Endodermal cell (in vitro differentiated cells): ENCODE data around the gene ACOX3. TPM values are rescaled to one million over a fixed set of nuclear protein-coding genes. Genes with fewer than 3 reads are reported as not detected.
A peak's percentile ranks its signal among the peaks of the same experiment; 100 is the strongest.

Experiments
- DNase-seq: peaks from one replicate; pipeline ENCODE4 v3.0.0-alpha.2; 2017
- H3K27ac ChIP-seq: 2 replicates; pipeline ENCODE4 v1.5.1; 2013; ENCODE audit warnings: mild to moderate bottlenecking, low read depth, low read length, moderate library complexity
- H3K27me3 ChIP-seq: 2 replicates; pipeline ENCODE4 v1.6.1; 2013; ENCODE audit warnings: mild to moderate bottlenecking, low read length, moderate library complexity; ENCODE audit not compliant: insufficient read depth, control insufficient read depth, poor library complexity, severe bottlenecking
- H3K36me3 ChIP-seq: 2 replicates; pipeline ENCODE4 v1.7.0; 2013; ENCODE audit warnings: mild to moderate bottlenecking, low read length, moderate library complexity; ENCODE audit not compliant: control insufficient read depth, insufficient read depth
- H3K4me1 ChIP-seq: one replicate; pipeline ENCODE4 v1.7.0; 2013; ENCODE audit warnings: low read length; ENCODE audit not compliant: control insufficient read depth, insufficient read depth
- H3K4me3 ChIP-seq: 2 replicates; pipeline ENCODE4 v1.5.1; 2013; ENCODE audit warnings: mild to moderate bottlenecking, low read length, moderate library complexity
- H3K9ac ChIP-seq: 2 replicates; pipeline ENCODE4 v1.6.1; 2013; ENCODE audit warnings: mild to moderate bottlenecking, low read length, moderate library complexity; ENCODE audit not compliant: poor library complexity, severe bottlenecking; ENCODE audit errors: extremely low read depth
- H3K9me3 ChIP-seq: 2 replicates; pipeline ENCODE4 v1.6.1; 2013; ENCODE audit warnings: mild to moderate bottlenecking, low read length, moderate library complexity; ENCODE audit not compliant: control insufficient read depth
- H3K27ac Mint-ChIP-seq: 2 replicates; pipeline ENCODE4 v1.8.0; 2020; ENCODE audit warnings: mixed read lengths
- H3K27me3 Mint-ChIP-seq: 2 replicates; pipeline ENCODE4 v1.8.0; 2021; ENCODE audit warnings: mild to moderate bottlenecking, mixed read lengths; ENCODE audit not compliant: insufficient read depth
- H3K36me3 Mint-ChIP-seq: 2 replicates; pipeline ENCODE4 v1.8.0; 2020; ENCODE audit warnings: low read depth, mixed read lengths
- H3K4me1 Mint-ChIP-seq: 2 replicates; pipeline ENCODE4 v1.8.0; 2020; ENCODE audit warnings: mixed read lengths
- H3K4me3 Mint-ChIP-seq: 2 replicates; pipeline ENCODE4 v1.8.0; 2020; ENCODE audit warnings: mild to moderate bottlenecking, moderate library complexity, mixed read lengths
- H3K9me3 Mint-ChIP-seq: 2 replicates; pipeline ENCODE4 v1.8.0; 2020; ENCODE audit warnings: mild to moderate bottlenecking, mixed read lengths
- WGBS, 2 experiments: methylation state at CpG; one replicate each; pipeline versions ENCODE4 v1.1.5 to v1.1.7; 2013; ENCODE audit warnings: missing lambda C conversion rate in 2 of 2, mixed read lengths in 1 of 2; ENCODE audit not compliant: insufficient coverage in 1 of 2, insufficient read length in 1 of 2; 5-methylcytosine and 5-hydroxymethylcytosine counted together
- total RNA-seq, 2 donors: library from RNA; stranded (reverse); fragmentation: NEBNext Ultra II Directional in 1 of 2; extraction: Animal tissue kit (Norgen Biotek cat#: 25700) in 1 of 2; gene quantifications; 2 replicates in 1 of 2; 3 replicates in 1 of 2; pipeline ENCODE4 v1.2.1, GENCODE V29; 2021
- TF ChIP-seq, protein P1 (sequence below): fragments of 200-600 bp; sonication (generic); conservative IDR thresholded peaks from 2 replicates; pipeline ENCODE4 v1.5.0; 2021; ENCODE audit warnings: antibody characterized with exemption, mild to moderate bottlenecking

The ACOX3 gene
- total RNA-seq, 2 donors from 2014 or later = 55.1 to 146 TPM

DNA sequence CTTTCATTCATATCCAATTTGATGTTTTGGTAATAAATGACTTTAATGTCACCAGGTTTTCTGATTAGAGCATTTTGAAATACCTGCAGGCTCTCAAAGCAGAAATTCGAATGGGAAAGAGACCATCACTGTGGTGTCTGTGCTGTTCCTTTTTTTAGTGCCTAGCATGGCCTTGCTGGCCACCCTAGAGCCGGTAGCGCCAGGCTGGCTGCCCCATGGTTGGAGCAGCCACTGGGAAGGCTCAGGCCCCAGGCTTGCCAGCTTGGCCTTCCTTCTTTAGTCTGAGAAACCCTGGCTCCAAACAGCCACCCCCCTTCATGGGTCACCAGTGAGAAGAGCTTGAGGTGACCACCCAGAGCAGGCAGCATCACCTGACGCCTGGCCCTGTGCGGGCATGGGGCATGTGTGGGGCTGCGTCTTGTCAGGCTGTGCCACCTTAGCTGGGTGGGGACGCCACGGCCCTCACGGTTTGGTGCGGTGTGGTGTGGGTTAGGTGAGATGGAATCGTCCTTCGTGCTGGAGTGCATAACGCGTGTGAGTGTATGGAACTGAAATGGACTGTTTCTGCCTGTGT is 30.0 kb upstream of the ACOX3 start:
- no peak overlapping the region for H3K9ac ChIP-seq
- peaks cover 69% of the 10 kb centered on the region for H3K36me3 ChIP-seq
- TF ChIP-seq, protein P1, sequence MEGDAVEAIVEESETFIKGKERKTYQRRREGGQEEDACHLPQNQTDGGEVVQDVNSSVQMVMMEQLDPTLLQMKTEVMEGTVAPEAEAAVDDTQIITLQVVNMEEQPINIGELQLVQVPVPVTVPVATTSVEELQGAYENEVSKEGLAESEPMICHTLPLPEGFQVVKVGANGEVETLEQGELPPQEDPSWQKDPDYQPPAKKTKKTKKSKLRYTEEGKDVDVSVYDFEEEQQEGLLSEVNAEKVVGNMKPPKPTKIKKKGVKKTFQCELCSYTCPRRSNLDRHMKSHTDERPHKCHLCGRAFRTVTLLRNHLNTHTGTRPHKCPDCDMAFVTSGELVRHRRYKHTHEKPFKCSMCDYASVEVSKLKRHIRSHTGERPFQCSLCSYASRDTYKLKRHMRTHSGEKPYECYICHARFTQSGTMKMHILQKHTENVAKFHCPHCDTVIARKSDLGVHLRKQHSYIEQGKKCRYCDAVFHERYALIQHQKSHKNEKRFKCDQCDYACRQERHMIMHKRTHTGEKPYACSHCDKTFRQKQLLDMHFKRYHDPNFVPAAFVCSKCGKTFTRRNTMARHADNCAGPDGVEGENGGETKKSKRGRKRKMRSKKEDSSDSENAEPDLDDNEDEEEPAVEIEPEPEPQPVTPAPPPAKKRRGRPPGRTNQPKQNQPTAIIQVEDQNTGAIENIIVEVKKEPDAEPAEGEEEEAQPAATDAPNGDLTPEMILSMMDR = no peak
- H3K4me3 Mint-ChIP-seq = no peak overlapping the region
- H3K36me3 Mint-ChIP-seq = peaks cover 45% of the 10 kb centered on the region
- no peak overlapping the region for H3K27ac ChIP-seq
- no peaks in the 10 kb centered on the region for H3K27me3 Mint-ChIP-seq
- no peaks in the 10 kb centered on the region for H3K9me3 ChIP-seq
- H3K4me1 Mint-ChIP-seq = peaks cover 4% of the 10 kb centered on the region
- no peak for DNase-seq
- H3K9me3 Mint-ChIP-seq = no peaks in the 10 kb centered on the region
- no peak overlapping the region for H3K4me3 ChIP-seq
- no peaks in the 10 kb centered on the region for H3K27me3 ChIP-seq
- WGBS, 2 experiments = 97% methylated on average over 14 of the region's 14 CpGs
- no peaks in the 10 kb centered on the region for H3K4me1 ChIP-seq
- H3K27ac Mint-ChIP-seq = no peak overlapping the region

DNA sequence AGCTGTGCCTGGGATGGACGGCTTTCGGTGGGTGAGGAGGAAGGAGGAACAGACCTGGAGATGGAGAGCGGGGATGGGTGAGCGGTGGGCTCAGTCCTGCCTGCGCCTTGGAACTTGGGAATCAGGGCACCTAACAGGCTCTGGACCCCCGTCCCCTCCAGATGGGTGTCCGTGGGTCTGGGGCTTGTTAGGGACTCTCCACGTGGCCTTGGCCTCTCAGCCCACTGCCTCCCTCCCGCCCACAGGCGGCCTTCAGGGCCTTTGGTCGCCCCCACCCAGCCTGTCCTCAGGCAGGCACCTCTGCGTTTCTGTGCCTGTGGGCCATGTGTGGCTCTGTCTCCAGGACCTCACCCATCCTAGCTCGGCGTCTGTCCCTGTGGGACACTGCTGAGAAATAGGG is 29.0 kb upstream of the ACOX3 start:
- no peaks in the 10 kb centered on the region for H3K9me3 Mint-ChIP-seq
- no peak overlapping the region for H3K4me3 Mint-ChIP-seq
- peaks cover 50% of the 10 kb centered on the region for H3K36me3 Mint-ChIP-seq
- H3K4me1 Mint-ChIP-seq = peaks cover 13% of the 10 kb centered on the region
- Histone ChIP-seq H3K9ac (no peak overlapping the region), H3K36me3 (peaks cover 78% of the 10 kb centered on the region), H3K27ac (no peak overlapping the region), H3K27me3 (no peaks in the 10 kb centered on the region), H3K4me1 (no peaks in the 10 kb centered on the region), H3K4me3 (no peak overlapping the region), H3K9me3 (no peaks in the 10 kb centered on the region)
- no peak overlapping the region for H3K27ac Mint-ChIP-seq
- H3K27me3 Mint-ChIP-seq = no peaks in the 10 kb centered on the region
- WGBS, 2 experiments = 95 to 97% methylated on average over 10 to 14 of the region's 14 CpGs
- TF ChIP-seq, protein P1 = no peak
- DNase-seq = no peak

DNA sequence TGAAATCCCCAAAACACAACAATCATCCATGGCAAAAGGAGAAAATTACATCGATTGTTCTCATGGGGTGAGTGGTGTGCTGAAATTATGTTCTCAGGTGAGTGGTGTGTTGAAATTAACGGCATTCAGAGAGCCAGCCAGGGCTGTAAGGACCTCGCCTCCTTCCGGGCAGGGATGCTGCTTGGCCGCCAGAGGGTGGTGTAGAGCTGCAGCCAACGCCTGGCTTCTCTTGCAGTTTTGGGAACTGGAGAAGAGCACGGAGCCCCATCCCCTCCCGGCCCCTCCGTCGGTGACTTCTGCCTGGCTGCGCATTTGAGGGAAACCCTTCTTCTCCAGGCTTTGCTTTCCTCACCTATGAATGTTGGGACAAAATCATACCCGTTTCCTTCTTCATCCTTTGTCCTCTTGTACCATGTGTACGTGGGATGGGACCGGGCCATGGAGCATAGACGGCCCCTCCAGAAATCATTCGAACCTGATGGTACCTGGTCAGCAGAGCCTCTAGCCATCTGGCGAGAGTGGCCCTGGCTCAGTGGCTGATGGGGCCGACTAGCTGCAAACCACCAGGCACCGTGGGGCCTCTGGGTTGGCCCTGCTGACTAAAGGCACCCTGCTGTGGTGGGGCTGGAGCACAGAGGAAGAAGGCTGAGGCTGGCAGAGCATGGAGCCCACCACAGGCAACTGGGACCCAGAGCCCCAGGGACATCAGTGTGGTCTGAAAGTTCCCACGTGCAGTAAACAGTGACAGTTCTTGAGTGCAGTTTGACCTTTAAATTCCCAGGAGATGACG is 28.4 kb upstream of the ACOX3 start:
- Mint-ChIP-seq H3K4me1 (peaks cover 18% of the 10 kb centered on the region), H3K9me3 (no peaks in the 10 kb centered on the region), H3K36me3 (peaks cover 50% of the 10 kb centered on the region), H3K4me3 (no peak overlapping the region), H3K27me3 (no peaks in the 10 kb centered on the region), H3K27ac (no peak overlapping the region)
- H3K36me3 ChIP-seq = peaks cover 83% of the 10 kb centered on the region
- H3K27ac ChIP-seq = no peak overlapping the region
- TF ChIP-seq, protein P1 = peak; percentile 99
- WGBS, 2 experiments = 61 to 64% methylated on average over 16 to 21 of the region's 21 CpGs
- H3K4me1 ChIP-seq = peaks cover 5% of the 10 kb centered on the region
- no peaks in the 10 kb centered on the region for H3K9me3 ChIP-seq
- H3K4me3 ChIP-seq = no peak overlapping the region
- H3K9ac ChIP-seq = no peak overlapping the region
- H3K27me3 ChIP-seq = no peaks in the 10 kb centered on the region
- peak; percentile 95 for DNase-seq
